Islet precursor cell (in vitro differentiated cells): ENCODE measurements around the gene RPUSD3.

Experiments used
- DNase-seq: peaks from one replicate; pipeline ENCODE4 v3.0.0-alpha.2; 2018

Gene RPUSD3

GRCh38 chr3:9797196-9797945, 46.4 kb downstream of the RPUSD3 start:
- DNase-seq, result no peak

- DNase-seq, result no peak
Measured at GRCh38 chr3:9795207-9795606, 48.6 kb downstream of the RPUSD3 start.

GRCh38 chr3:9794400-9794799, 49.4 kb downstream of the RPUSD3 start:
- DNase-seq, result no peak

GRCh38 chr3:9793161-9793781, 50.5 kb downstream of the RPUSD3 start:
- DNase-seq, result no peak

GRCh38 chr3:9792405-9793160, 51.2 kb downstream of the RPUSD3 start, which contains the start of the genes ARPC4 and TADA3:
Gene ARPC4 (plus strand): TSS chr3:9793082. CDS start chr3:9793122, 40 bp downstream.
Gene TADA3 (minus strand): TSS chr3:9792473. CDS start chr3:9791466, 1,007 bp downstream.
- peak; percentile 95 for DNase-seq

- DNase-seq, result no peak
Measured at GRCh38 chr3:9791790-9792404, 51.9 kb downstream of the RPUSD3 start.

- no peak for DNase-seq
Measured at GRCh38 chr3:9791127-9791526, 52.7 kb downstream of the RPUSD3 start.
